Tibial nerve (tissue), 4 donors: ENCODE results near the gene HACE1. TPM values are rescaled to one million over a fixed set of nuclear protein-coding genes. Genes with fewer than 3 reads are reported as not detected.
"Not testable (repeated sequence)": the region's sequence is repeated elsewhere in the genome, so short reads cannot be mapped to it uniquely, and the experiment has no call there.

Experiments
- DNase-seq, 2 donors: peaks; one replicate each; pipeline ENCODE4 v3.0.0-alpha.2; 2019; ENCODE audit warnings: low spot score in 2 of 2
- H3K27ac ChIP-seq, 4 donors: fragments of 200-600 bp; sonication (generic) in 3 of 4; one replicate each; pipeline ENCODE4 v1.5.1; 2017 to 2019; ENCODE audit warnings: mild to moderate bottlenecking in 1 of 4
- H3K27me3 ChIP-seq, 2 donors: fragments of 200-600 bp; sonication (generic) in 1 of 2; one replicate each; pipeline versions ENCODE4 v1.5.1 to v1.6.0; 2017 to 2019
- H3K36me3 ChIP-seq, 3 donors: fragments of 200-600 bp; sonication (generic); one replicate each; pipeline ENCODE4 v1.5.1; 2018 to 2019
- H3K4me1 ChIP-seq, 4 donors: fragments of 200-600 bp; sonication (generic) in 3 of 4; one replicate each; pipeline ENCODE4 v1.5.1; 2017 to 2019
- H3K4me3 ChIP-seq, 4 donors: fragments of 200-600 bp; sonication (generic) in 3 of 4; one replicate each; pipeline ENCODE4 v1.5.1; 2017 to 2019; ENCODE audit warnings: mild to moderate bottlenecking in 1 of 4, moderate library complexity in 1 of 4
- H3K9me3 ChIP-seq, 4 donors: fragments of 200-600 bp; sonication (generic) in 3 of 4; one replicate each; pipeline ENCODE4 v1.5.1; 2017 to 2019
- CTCF ChIP-seq, 5 experiments: fragments of 200-600 bp in 3 of 5; fragments of 450-650 bp in 2 of 5; sonication (generic) in 3 of 5; IDR thresholded peaks; one replicate each; pipeline ENCODE4 v1.5.1; 2016 to 2019; ENCODE audit warnings: antibody characterized with exemption in 5 of 5, mild to moderate bottlenecking in 3 of 5, moderate library complexity in 2 of 5
- EP300 ChIP-seq, 2 donors: sonication (generic); formaldehyde crosslinking; IDR thresholded peaks; one replicate each; pipeline ENCODE4 v1.6.1; 2017; ENCODE audit warnings: antibody characterized with exemption in 2 of 2, mild to moderate bottlenecking in 1 of 2
- POLR2A ChIP-seq, 2 donors: fragments of 450-650 bp; IDR thresholded peaks; one replicate each; pipeline ENCODE4 v1.6.1; 2017; ENCODE audit warnings: antibody characterized with exemption in 2 of 2, mild to moderate bottlenecking in 2 of 2, moderate library complexity in 2 of 2
- WGBS, 2 donors: methylation state at CpG; one replicate each; pipeline ENCODE4 v1.1.5; 2018; 5-methylcytosine and 5-hydroxymethylcytosine counted together
- total RNA-seq, 4 donors: library from RNA; depleted of rRNA; stranded (reverse); fragments of >200 nt; gene quantifications; one replicate each; pipeline ENCODE4 v1.1.0, GENCODE V29; 2016

Gene HACE1
- 10 to 100 TPM; 26.2 to 37.5 (median 28.7) TPM for total RNA-seq

- TF ChIP-seq POLR2A (IDR thresholded peaks at IDR 0.05) (peak in 1 of 2 donors; percentile 56), CTCF (IDR thresholded peaks at IDR 0.05) (peak in 4 of 5 experiments; percentile 18 to 49 (median 36)), EP300 (IDR thresholded peaks at IDR 0.05) (peak in 1 of 2 donors; percentile 85)
- H3K27me3 ChIP-seq: peaks cover 0 to 3% of the 10 kb centered on the region in 2 donors
- H3K27ac ChIP-seq: peak within 1 kb of the TSS; percentile 71 to 87 (median 76)
- DNase-seq: peak; percentile 73 to 80
- H3K4me3 ChIP-seq: peak within 1 kb of the TSS; percentile 80 to 98 (median 90)
- 1% methylated on average over 47 to 86 of the region's 89 CpGs for WGBS, 2 donors
- H3K9me3 ChIP-seq: no peaks in the 10 kb centered on the region
- H3K4me1 ChIP-seq: peaks cover 0 to 20% (median 0%) of the 10 kb centered on the region in 4 donors
- no peaks in the 10 kb centered on the region for H3K36me3 ChIP-seq
These were observed at the start of gene HACE1 for GRCh38 chr6:104859225-104860146. Gene HACE1, minus strand, starts transcription at chr6:104859919. Its CDS starts 277 bp downstream, at chr6:104859642.

- Histone ChIP-seq H3K36me3 (no peaks in the 10 kb centered on the region), H3K9me3 (peaks cover 0 to 15% (median 0%) of the 10 kb centered on the region in 4 donors), H3K27ac (no peak overlapping the region), H3K27me3 (no peaks in the 10 kb centered on the region), H3K4me1 (no peaks in the 10 kb centered on the region), H3K4me3 (no peak overlapping the region)
- 91 to 93% methylated on average over 2 of the region's 2 CpGs for WGBS, 2 donors
- no peak for DNase-seq
- TF ChIP-seq CTCF (IDR thresholded peaks at IDR 0.05): no peak
- no peak for TF ChIP-seq POLR2A (IDR thresholded peaks at IDR 0.05)
- no peak for TF ChIP-seq EP300 (IDR thresholded peaks at IDR 0.05)
These were observed 49.3 kb upstream of the HACE1 start for GRCh38 chr6:104908888-104909525.

- no peak for DNase-seq
- TF ChIP-seq CTCF (IDR thresholded peaks at IDR 0.05) (no peak), EP300 (IDR thresholded peaks at IDR 0.05) (no peak), POLR2A (IDR thresholded peaks at IDR 0.05) (no peak)
- Histone ChIP-seq H3K27ac (no peak overlapping the region), H3K9me3 (peaks cover 0 to 23% (median 0%) of the 10 kb centered on the region in 4 donors), H3K27me3 (no peaks in the 10 kb centered on the region), H3K36me3 (no peaks in the 10 kb centered on the region), H3K4me3 (no peak overlapping the region), H3K4me1 (no peaks in the 10 kb centered on the region)
- 80 to 86% methylated on average over 6 of the region's 6 CpGs for WGBS, 2 donors
These were observed 48.5 kb upstream of the HACE1 start for GRCh38 chr6:104908031-104908887.

- H3K36me3 ChIP-seq, H3K27me3 ChIP-seq, H3K4me1 ChIP-seq, H3K27ac ChIP-seq, DNase-seq, H3K4me3 ChIP-seq: not testable (repeated sequence)
- peaks cover 0 to 19% (median 0%) of the 10 kb centered on the region in 4 donors for H3K9me3 ChIP-seq
- WGBS, 2 donors: 89 to 94% methylated on average over 7 of the region's 7 CpGs
These were observed 39.2 kb upstream of the HACE1 start for GRCh38 chr6:104898893-104899292.

GRCh38 chr6:104896914-104897313 is 37.2 kb upstream of the HACE1 start:
- Histone ChIP-seq H3K27ac (no peak overlapping the region), H3K4me1 (no peaks in the 10 kb centered on the region), H3K9me3 (peaks cover 0 to under 1% (median 0%) of the 10 kb centered on the region in 4 donors), H3K4me3 (no peak overlapping the region), H3K36me3 (no peaks in the 10 kb centered on the region), H3K27me3 (no peaks in the 10 kb centered on the region)
- TF ChIP-seq EP300 (IDR thresholded peaks at IDR 0.05) (no peak), POLR2A (IDR thresholded peaks at IDR 0.05) (no peak), CTCF (IDR thresholded peaks at IDR 0.05) (no peak)
- no peak for DNase-seq
- WGBS, 2 donors: 73 to 78% methylated on average over 5 of the region's 5 CpGs
